Measurements from ENCODE around the gene IFI44L.

The IFI44L gene

DNA sequence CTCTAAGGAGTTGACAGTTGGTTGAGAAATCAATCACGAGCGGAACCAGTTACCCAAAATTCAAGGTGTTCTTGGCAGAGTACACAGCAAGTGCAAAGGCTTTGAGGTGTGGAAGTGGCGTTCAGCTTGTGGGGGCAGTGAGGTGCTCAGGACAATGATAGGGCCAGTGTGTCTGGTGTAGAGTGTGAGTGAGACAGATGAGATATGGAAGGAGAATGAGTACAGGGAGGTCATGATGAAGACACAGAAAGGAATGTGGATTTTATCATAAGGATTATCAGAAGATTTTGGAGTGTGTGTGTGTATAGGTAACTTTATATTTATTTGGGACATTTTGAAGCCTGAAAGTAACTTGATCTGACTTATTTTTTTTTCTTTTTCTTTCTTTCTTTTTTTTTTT, 70.3 kb downstream of the IFI44L start:
- H3K36me3 ChIP-seq (replicated peaks; ENCODE audit: low read depth, low read length): no peaks in the 10 kb centered on the region
- peaks cover 22% of the 10 kb centered on the region for H3K4me1 ChIP-seq (ENCODE audit: low read length)
- no peak overlapping the region for H2AFZ ChIP-seq (ENCODE audit: low read depth, low read length)
- no peak for TF ChIP-seq EZH2phosphoT487 (IDR thresholded peaks at IDR 0.05; ENCODE audit: low read depth)
- TF ChIP-seq, protein P1, sequence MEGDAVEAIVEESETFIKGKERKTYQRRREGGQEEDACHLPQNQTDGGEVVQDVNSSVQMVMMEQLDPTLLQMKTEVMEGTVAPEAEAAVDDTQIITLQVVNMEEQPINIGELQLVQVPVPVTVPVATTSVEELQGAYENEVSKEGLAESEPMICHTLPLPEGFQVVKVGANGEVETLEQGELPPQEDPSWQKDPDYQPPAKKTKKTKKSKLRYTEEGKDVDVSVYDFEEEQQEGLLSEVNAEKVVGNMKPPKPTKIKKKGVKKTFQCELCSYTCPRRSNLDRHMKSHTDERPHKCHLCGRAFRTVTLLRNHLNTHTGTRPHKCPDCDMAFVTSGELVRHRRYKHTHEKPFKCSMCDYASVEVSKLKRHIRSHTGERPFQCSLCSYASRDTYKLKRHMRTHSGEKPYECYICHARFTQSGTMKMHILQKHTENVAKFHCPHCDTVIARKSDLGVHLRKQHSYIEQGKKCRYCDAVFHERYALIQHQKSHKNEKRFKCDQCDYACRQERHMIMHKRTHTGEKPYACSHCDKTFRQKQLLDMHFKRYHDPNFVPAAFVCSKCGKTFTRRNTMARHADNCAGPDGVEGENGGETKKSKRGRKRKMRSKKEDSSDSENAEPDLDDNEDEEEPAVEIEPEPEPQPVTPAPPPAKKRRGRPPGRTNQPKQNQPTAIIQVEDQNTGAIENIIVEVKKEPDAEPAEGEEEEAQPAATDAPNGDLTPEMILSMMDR (IDR thresholded peaks at IDR 0.05; ENCODE audit: low read depth, low read length): no peak
- H3K9me3 ChIP-seq (ENCODE audit: insufficient read depth, low read length): no peaks in the 10 kb centered on the region
- no peaks in the 10 kb centered on the region for H3K27me3 ChIP-seq (ENCODE audit: low read depth, low read length)
- H3K9ac ChIP-seq (ENCODE audit: low read length): no peak overlapping the region
- H4K20me1 ChIP-seq (ENCODE audit: insufficient read depth, low read length): no peaks in the 10 kb centered on the region
- no peak overlapping the region for H3K4me3 ChIP-seq (ENCODE audit: low read length)
- no peaks in the 10 kb centered on the region for H3K79me2 ChIP-seq (ENCODE audit: low read length)
- H3K4me2 ChIP-seq (ENCODE audit: low read length): no peak overlapping the region
- H3K27ac ChIP-seq (ENCODE audit: low read length): no peak overlapping the region

DNA sequence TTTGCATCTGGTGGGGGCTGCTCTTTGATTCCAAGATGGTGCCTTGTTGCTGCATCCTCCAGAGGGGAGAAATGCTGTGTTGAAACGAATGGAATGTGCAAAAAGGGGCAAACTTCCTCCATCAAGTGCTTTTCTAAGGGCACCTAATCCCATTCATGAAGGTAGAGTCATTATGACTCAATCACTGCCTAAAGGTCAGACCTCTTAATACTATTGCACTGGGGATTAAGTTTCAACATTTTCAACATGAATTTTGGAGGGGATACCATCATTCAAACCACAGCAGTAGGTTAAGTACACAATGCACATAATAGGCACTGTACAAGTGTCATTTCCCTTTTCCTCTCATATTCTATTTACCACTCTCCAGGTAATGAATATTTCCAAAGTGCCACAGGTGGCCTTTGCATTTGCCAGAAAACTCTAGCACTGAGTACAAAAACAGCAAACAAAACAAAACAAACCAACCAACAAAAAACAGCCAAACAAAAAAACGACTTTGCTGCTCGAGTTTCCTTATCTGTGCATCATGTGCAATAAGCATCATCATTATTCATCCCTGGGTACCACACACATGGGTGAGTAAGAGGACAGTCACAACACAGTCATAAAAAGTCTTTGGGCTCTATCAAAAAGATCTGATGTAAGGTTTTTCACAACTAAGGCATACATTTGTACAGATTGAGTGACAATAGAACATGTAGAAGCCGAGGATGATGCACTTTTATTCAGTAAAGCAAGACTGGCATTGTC, 71.9 kb downstream of the IFI44L start:
- Histone ChIP-seq H4K20me1 (ENCODE audit: insufficient read depth, low read length) (no peaks in the 10 kb centered on the region), H3K27ac (ENCODE audit: low read length) (no peak overlapping the region), H3K9ac (ENCODE audit: low read length) (no peak overlapping the region), H3K4me1 (ENCODE audit: low read length) (peaks cover 18% of the 10 kb centered on the region), H3K36me3 (replicated peaks; ENCODE audit: low read depth, low read length) (no peaks in the 10 kb centered on the region), H3K27me3 (ENCODE audit: low read depth, low read length) (no peaks in the 10 kb centered on the region), H3K79me2 (ENCODE audit: low read length) (no peaks in the 10 kb centered on the region), H2AFZ (ENCODE audit: low read depth, low read length) (no peak overlapping the region), H3K4me2 (ENCODE audit: low read length) (no peak overlapping the region), H3K4me3 (ENCODE audit: low read length) (no peak overlapping the region), H3K9me3 (ENCODE audit: insufficient read depth, low read length) (no peaks in the 10 kb centered on the region)
- no peak for TF ChIP-seq EZH2phosphoT487 (IDR thresholded peaks at IDR 0.05; ENCODE audit: low read depth)
- TF ChIP-seq, protein P1 (IDR thresholded peaks at IDR 0.05; ENCODE audit: low read depth, low read length): no peak

Measured in OCI-LY3 (cell line).